NCI-H1092 treated with DMSO at 0.1 percent for 48 hours (cell line): Measurements from ENCODE around the gene RFC4.

Source experiments
- DNase-seq: peaks from one replicate; lab custom pipeline; 2025; lab: John Stamatoyannopoulos, UW

Gene RFC4

DNA sequence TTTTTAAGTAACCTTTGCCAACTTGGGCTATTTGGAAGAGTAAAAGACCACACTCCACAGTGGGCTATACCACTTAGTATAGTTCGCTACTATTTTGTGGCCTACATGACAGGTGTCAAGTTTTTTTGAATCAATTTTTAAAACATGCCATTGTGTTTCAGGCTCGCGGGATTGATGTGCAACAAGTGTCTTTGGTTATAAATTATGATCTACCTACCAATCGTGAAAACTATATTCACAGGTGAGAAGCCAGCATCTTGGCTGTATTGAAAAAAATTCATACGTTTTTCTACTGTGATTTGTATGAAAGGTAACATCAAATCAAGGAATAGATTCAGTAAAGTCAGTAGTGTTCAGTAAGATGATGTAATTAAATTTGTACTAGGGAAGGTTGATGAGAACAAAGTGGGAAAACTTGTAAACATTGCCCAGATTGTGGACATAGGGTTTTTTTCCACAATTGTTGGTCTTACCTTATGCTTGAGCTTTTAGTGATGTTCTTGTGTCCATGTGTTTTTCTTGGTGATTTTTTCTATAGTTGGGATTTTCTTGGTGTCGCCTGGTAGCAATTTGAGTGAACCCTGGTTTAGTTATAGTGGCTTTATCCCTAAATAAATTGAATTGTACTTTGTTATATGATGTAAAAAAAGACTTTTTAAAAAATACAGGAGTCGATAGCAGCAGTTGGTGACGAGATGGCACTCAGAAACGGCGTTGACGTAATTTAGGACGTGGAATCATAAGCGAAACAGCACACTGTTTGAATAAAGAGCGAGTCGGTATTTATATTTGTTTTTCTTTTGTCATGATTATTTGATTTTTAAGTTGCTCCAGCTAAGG is 18.4 kb downstream of the RFC4 start:
- DNase-seq, result no peak

DNA sequence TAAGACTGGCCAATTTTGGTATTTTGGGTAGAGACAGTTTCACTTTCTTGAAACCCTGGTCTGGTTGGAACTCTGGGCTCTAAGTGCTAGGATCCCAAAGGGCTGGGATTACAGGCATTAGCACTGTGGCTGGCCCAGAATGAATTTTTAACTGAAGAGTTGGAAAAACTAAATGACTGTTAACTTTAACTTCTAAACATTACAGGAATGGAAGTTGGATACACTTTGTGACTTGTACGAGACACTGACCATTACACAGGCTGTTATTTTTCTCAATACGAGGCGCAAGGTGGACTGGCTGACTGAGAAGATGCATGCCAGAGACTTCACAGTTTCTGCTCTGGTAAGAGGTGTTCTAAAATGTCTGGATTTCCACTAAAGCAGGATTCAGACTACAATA is 19.4 kb downstream of the RFC4 start:
- DNase-seq, result no peak

- no peak for DNase-seq
Observed at GRCh38 chr3:186785495-186786018, 20.7 kb downstream of the RFC4 start.

DNA sequence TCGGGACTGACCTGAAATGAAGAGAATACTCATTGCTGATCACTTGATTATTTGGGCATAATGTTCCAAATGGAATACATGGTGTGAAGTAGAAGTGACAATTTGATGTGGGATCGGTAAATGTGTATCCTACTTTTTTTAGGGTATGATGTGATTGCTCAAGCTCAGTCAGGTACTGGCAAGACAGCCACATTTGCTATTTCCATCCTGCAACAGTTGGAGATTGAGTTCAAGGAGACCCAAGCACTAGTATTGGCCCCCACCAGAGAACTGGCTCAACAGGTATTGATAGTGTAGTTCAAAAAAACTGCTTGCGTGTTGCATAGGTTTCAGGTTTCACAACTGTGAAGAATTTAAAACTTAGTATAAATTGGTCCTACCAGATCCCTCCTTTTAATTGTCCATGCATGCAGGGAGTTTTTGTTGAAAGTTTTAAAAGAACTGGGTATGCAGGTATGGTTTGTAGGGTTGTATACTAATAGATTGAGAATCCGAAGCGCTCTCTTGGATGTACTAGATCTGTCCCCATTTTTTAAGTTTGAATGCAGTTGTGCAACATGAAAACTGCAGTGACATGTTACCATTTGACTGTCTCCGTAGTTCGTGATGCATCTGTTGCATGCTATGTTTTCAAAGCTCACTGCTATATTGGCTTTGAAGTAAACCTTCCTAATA is 21.3 kb downstream of the RFC4 start:
- DNase-seq, result no peak

DNA sequence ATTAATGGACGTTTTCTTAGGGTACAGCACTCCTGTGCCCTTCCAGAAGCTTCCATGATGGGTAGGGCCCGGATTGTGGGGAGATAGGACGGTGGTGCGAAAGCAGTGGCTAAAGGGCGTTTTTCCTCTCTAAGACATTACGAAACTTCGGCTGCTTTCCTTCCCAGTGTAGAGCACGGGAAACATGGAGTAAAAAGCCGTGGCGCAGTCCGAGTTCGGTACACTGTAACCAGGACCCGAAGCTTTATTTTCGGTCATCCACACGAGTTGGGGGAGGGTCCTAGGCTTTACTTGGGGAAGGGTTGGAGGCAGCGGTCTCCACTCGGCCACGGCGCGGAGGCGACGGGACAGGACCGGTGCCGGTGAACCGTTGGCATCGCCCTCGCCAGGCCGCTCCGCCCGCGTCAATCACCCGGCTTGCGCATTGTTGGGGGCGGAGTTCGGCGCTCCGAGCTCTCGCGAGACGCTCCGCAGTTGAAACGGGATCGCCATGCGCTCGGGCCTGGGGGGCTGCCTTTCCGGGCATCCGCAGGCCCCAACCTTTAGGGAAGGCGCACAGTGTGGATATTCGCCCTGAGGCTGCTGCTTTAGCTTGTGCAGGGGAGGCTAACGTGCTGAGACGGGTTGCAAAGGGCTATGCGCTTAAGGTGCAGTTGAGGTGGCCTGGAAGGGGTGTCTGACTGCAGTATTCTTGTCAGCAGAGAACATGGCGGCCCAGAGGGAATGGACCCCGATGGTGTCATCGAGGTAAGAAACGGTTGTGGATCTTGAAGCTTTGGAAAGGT is 22.4 kb downstream of the RFC4 start:
- peak; percentile 51 for DNase-seq

- peak; percentile 92 for DNase-seq
Observed at GRCh38 chr3:186783058-186783730, 23.1 kb downstream of the RFC4 start, which contains the start of gene EIF4A2. Gene EIF4A2, plus strand, starts transcription at chr3:186783577. Its CDS starts 34 bp downstream, at chr3:186783611.

GRCh38 chr3:186782542-186783057 is 23.7 kb downstream of the RFC4 start:
- peak; percentile 92 for DNase-seq

DNA sequence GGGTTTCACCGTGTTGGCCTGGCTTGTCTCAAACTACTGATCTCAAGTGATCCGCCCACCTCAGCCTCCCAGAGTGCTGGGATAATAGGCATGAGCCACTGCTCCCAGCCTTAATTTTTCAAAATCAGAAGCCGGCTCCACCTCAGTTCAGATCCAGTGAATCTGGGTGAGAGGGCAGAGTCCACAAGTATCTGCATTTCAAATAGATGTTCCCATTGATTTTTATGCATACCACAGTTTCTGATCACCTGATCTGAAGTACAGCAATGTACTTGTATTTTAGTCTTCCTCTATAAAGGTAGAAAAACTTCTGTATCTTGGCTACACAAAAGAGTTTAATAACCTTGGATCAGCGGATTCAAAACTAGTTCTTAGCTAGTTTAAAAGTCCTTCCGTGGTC is 27.1 kb downstream of the RFC4 start:
- no peak for DNase-seq

- no peak for DNase-seq
Observed at GRCh38 chr3:186775999-186776398, 30.3 kb downstream of the RFC4 start.

DNA sequence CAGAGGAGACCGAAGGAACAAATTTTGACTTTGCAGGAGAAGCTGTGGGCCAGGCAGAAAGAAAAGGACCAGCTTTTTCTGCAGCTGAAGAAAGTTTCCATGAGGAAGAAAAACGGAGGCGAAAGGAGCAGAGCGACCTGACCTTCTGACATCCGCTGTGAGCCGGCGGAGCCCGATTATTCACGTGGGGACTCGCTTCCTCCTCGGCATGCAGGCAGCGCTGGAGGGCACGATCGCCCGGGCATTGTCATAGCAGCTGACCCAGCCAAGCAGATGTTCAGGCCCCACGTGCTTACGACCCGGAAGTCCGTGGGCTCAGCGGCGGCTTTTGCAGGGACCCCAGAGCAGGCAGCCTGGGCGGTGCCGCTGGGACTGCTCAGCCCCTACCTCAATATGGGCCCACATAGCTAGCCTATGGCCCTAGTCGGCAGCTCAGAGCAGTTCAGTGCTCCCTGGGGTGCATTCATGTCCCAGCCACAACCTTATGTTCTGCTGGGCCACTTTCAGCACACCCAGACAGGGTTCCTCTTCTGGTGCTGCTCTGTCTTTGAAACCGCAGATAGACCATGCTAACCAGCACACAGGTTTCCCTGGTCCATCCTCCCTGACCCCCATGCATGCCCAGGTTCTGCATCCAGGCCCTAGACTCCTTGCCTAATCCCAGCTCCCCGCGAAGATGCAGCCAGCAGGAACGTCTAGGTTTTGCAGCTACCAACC is 33.4 kb downstream of the RFC4 start:
- peak; percentile 59 for DNase-seq

DNA sequence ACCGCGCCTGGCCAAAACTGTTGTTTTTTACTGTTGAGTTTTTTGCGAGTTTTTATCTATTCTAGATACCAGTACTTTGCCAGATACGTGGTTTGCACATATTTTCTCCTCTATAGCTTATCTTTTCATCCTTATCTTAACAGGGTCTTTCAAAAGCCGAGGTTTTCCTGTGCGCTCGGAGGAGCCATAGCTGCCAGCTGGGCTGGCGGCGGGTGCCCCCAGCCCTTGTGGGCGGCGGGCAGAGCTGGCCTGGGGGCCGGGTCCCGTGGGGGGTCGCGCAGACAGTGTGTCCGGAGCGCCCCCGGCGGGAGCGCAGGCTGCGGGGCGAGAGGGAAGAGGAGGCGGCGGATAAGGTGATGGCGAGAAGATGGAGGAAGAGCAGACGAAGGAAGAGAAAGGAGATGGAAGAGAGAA is 34.0 kb downstream of the RFC4 start:
- DNase-seq, result peak; percentile 59

DNA sequence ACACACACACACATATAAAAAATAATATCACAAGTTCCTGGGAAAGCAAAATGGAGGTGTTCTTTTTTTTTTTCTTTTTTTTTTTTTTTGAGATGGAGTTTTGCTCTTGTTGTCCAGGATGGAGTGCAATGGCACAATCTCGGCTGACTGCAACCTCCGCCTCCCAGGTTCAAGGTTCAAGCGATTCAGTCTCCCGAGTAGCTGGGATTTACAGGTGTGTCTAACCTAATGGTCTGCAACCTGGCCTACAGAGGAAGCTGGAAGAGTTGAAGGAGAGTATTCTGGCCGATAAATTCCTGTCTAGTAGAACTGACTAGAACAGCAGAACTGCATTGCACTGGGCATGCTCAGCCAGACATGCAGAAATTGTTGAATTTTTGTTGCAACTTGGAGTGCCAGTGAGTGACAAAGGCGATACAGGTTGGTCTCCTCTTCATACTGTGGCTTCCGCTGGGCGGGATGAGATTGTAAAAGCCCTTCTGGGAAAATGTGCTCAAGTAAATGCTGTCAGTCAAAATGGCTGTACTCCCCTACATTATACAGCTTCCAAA is 45.3 kb downstream of the RFC4 start:
- DNase-seq, result no peak

DNA sequence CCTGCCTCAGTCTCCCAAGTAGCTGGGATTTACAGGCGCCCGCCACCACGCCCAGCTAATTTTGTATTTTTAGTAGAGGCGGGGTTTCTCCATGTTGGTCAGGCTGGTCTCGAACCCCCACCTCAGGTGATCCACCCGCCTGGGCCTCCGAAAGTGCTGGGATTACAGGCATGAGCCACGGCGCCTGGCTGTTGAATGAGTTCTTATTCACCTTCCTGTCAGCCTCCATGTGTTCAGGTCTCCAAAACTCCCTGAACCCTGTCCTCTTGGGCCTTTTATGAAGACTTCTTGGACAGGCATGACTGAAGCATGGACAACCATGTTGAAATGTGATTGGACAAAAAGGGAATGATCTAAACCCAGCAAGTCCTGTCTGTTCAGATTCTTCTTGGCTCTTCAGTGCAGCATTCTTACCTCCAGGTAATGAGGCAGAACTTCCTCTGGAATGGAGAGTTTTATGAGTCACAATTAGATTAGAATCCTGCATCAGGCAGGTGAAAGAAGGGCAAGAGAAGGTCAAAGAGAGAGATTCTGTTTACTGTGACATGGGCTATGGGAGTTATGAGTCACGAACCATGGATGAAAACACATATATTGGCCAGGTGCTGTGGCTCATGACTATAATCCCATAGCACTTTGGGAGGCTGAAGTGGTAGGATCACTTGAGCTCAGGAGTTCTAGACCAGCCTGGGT is 46.0 kb downstream of the RFC4 start:
- no peak for DNase-seq

DNA sequence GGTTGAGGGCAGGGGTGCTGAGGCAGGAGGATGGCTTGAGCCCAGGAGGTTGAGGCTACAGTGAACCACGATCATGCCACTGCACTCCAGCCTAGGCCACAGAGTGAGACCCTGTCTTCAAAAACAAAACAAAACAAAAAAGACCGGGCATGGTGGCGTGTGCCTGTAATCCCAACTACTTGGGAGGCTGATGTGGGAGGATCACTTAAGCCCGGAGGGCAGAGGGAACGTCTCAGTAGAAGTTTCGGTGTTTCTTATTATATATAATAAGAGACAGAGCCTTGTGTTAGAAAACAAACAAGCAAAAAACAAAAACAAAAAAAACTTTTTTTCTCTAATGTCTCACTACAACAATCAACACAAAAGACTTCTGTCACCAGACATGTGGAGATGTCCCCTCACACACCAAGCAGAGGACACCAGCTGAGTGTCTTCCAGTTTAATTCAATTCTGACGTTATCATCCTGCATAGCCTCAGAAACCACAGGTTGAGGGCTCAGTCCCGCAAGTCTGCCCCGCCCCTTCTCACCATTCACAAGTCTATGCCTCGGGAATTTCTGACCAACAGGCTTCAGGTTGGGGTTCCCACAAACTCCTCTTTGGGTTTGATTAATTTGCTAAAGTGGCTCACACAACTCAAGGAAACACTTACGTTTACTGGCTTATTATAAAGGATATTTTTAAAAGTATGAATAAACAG is 46.9 kb downstream of the RFC4 start:
- no peak for DNase-seq

- no peak for DNase-seq
Observed at GRCh38 chr3:186757686-186758220, 48.5 kb downstream of the RFC4 start.

DNA sequence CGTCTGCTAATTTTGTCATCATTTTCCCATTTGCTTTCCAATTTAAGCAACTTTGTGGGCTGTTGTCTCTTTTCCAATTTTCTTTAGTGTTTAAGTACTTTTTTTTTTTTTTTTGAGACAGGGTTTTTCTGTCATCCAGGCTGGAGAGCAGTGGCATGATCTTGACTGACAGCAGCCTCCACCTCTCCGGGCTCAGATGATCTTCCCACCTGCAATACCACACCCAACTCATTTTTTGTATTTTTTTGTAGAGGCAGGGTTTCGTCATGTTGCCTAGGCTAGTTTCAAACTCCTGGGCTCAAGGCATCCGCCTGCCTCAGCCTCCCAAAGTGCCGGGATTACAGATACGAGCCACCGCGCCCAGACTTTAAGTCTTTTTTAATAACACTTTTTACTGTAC is 49.1 kb downstream of the RFC4 start:
- no peak for DNase-seq

DNA sequence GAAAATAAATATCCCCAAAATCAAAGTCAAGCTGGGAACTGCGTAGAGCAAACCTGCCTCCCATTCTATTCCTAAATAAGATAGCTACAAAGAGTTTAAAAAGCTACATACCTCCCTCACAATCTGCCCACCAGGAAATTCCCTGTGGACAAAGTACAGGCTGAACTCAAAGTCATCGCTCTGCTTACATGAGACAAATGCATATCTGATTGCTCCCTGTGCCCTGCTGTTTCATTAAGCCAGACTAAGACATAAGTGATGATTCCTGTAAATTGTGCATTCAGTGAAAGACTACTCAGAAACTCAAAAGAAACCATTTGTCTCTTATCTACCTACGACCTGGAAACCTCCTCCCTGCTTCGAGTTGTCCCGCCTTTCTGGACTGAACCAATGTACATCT is 51.4 kb downstream of the RFC4 start:
- DNase-seq, result no peak

DNA sequence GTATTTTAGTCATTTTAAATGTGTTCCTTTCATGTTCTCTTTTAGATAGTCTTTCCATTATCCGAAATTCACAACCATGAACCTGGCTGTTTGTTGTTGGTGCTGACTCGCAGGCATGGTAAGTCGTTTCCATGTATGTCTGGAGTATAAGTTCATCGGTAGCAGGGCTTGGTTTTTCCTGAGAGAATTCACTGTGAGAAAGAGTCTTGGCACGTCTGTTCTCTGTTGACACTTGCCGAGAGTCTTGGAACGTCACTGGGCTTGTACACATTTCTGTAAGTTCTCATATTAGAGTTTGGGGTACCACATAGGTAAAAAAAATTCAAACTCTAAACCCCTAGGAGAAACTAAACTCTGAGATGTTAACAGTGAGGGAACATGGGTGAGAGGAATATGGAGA is 52.3 kb downstream of the RFC4 start:
- no peak for DNase-seq

DNA sequence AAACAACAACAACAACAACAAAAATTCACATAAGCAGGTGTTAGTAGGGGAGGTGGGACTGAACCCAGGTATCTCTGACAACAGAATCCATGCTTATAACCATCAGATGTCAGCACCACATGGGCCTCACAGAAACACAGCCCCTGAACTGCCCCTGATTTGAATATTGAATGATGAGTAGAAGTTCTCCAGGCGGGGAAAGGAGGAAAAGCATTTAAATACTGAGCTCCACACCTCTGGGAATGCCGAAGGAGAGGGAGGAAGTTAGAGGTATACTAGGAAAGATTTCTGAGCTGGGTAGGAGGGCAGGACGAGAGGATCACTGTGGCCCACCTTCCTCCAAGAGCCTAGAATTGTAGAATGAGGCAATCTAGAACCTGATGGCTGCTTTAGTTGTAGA is 54.8 kb downstream of the RFC4 start:
- DNase-seq, result no peak
